Measurements from ENCODE around the gene KRTAP22-1. TPM values are rescaled to one million over a fixed set of nuclear protein-coding genes. Genes with fewer than 3 reads are reported as not detected.

The KRTAP22-1 gene
- total RNA-seq, 2 donors from 2014 or later, result not detected

- intact Hi-C loops (cut with DNase I), result no loop called here
- ATAC-seq, result no peak
- DNase-seq, result no peak
Observed at GRCh38 chr21:30620522-30620921, 19.6 kb downstream of the KRTAP22-1 start, which contains the start of gene KRTAP20-4. TSS of gene KRTAP20-4 (plus strand) at chr21:30620627.

- ATAC-seq (peak in 1 of 2 donors; percentile 58), DNase-seq (no peak)
- intact Hi-C loops (cut with DNase I), result no loop called here
Observed at GRCh38 chr21:30623362-30623761, 22.5 kb downstream of the KRTAP22-1 start.

- DNase-seq (no peak), ATAC-seq (no peak)
- intact Hi-C loops (cut with DNase I), result no loop called here
Observed at GRCh38 chr21:30625449-30626165, 24.7 kb downstream of the KRTAP22-1 start.

DNA sequence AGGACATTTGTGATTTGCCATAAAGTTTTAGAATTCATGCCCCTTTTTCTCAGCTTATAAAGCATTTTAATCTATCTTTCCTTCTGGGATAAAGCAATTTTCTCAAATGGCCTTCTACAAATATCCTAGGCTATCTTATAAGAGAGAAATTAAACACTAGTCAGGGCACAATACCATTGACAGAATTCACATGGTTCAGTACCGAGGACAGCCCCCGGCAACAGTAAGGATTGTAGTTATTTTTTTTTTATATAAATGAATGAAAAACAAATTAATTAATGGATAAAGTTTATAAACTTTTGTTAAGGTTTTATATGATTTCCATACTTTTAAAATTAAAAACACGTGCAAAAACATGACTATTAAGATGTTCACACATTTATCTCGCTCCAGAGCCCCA, 27.2 kb downstream of the KRTAP22-1 start:
- intact Hi-C loops (cut with DNase I), result no loop called here
- ATAC-seq (no peak), DNase-seq (no peak)

DNA sequence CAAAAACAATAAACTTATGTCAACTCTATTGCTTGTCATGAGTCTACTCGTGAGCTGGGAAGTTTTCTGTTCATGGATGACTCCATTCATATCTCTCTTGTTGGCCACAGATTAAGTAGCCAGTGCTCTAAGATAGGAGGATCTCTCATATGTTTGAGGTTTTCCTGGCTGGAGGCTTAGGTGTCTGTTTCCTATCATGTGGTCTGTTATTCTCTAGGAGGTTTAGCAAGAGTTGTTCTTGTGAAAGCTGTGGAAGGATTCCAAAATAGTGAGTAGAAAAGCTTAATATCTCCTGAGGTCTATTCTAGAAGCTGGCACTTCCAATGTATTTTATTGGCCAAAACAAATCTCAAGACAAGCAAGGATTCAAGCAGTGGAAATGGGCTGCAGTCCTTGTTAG, 28.3 kb downstream of the KRTAP22-1 start:
- intact Hi-C loops (cut with DNase I), result no loop called here
- ATAC-seq, result peak in 1 of 2 donors; percentile 81
- DNase-seq, result no peak

- ATAC-seq, result no peak
- DNase-seq, result no peak
- intact Hi-C loops (cut with DNase I), result no loop called here
Observed at GRCh38 chr21:30634906-30635305, 34.0 kb downstream of the KRTAP22-1 start, which contains the start of gene KRTAP20-2. TSS of gene KRTAP20-2 (plus strand) at chr21:30635206. CDS start at chr21:30635264, 58 bp downstream.

DNA sequence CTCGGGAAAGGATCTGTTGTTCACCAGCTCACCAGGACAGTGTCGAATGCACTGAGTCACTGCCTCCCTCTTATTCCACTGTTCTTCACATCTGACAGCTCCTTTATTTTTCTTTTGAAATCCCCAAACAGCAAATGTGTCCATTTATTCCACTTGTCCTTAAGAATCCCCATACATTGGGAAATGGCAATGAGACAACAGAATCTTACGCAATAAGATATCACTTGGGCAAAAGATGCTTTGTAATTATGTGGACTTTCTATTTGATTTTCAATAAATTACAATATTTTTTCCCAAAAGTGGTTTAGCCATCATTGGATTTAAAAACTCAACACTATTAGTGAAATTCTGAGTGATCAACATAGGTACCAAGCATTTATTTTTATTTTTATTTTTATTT, 37.8 kb downstream of the KRTAP22-1 start:
- DNase-seq, result no peak
- intact Hi-C loops (cut with DNase I), result no loop called here
- ATAC-seq, result no peak

GRCh38 chr21:30642564-30642963, 41.7 kb downstream of the KRTAP22-1 start, which contains the start of gene KRTAP20-3:
TSS of gene KRTAP20-3 (plus strand) at chr21:30642864.
- ATAC-seq (no peak), DNase-seq (no peak)
- intact Hi-C loops (cut with DNase I), result no loop called here

DNA sequence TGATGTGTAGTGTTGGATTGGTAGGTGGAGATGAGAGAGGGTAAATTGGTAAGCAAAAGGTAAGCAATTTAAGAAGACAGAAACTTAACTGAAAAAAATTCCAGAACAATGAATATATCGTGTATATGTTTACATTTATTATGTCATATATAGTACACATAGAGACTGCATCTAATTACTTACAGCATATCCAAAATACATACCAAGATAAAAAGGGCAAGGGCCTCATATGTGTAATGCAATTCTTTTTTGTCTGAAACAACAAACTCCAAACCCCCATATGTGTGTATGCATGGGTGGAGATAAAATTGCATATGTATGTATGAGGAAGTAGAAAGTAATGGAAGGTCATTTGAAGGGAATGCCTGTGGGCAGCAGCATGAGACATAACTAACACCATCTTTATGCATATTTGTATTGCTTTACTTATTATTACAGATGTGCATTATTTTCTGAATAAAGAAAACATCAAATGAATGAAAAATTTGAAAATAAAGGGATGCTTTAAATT, 46.1 kb downstream of the KRTAP22-1 start:
- no peak for ATAC-seq
- no peak for DNase-seq
- intact Hi-C loops (cut with DNase I), result no loop called here

Other genes with a start within 250 kb of the KRTAP22-1 start
- not detected for gene KRTAP13-2, start 228.8 kb upstream of the KRTAP22-1 start, total RNA-seq
- gene KRTAP13-1, start 205.1 kb upstream of the KRTAP22-1 start, total RNA-seq, result not detected
- gene KRTAP13-3, start 175.2 kb upstream of the KRTAP22-1 start, total RNA-seq, result not detected
- gene KRTAP13-4, start 170.9 kb upstream of the KRTAP22-1 start, total RNA-seq, result not detected
- not detected for gene KRTAP15-1, start 160.8 kb upstream of the KRTAP22-1 start, total RNA-seq
- not detected for gene KRTAP19-1, start 120.7 kb upstream of the KRTAP22-1 start, total RNA-seq
- gene KRTAP19-2, start 113.7 kb upstream of the KRTAP22-1 start, total RNA-seq, result not detected
- gene KRTAP19-3, start 109.1 kb upstream of the KRTAP22-1 start, total RNA-seq, result not detected
- gene KRTAP19-4, start 103.9 kb upstream of the KRTAP22-1 start, total RNA-seq, result not detected
- not detected for gene KRTAP19-5, start 98.9 kb upstream of the KRTAP22-1 start, total RNA-seq
- not detected for gene KRTAP19-6, start 59.2 kb upstream of the KRTAP22-1 start, total RNA-seq
- gene KRTAP19-7, start 39.8 kb upstream of the KRTAP22-1 start, total RNA-seq, result not detected
- gene KRTAP22-2, start 10.7 kb upstream of the KRTAP22-1 start, total RNA-seq, result not detected
- gene KRTAP6-3, start 8.6 kb upstream of the KRTAP22-1 start, total RNA-seq, result not detected
- gene KRTAP6-2, start 2.2 kb upstream of the KRTAP22-1 start, total RNA-seq, result not detected
- gene KRTAP6-1, start 12.8 kb downstream of the KRTAP22-1 start, total RNA-seq, result not detected
- not detected for gene KRTAP20-1, start 15.3 kb downstream of the KRTAP22-1 start, total RNA-seq
- not detected for gene KRTAP20-4, start 19.5 kb downstream of the KRTAP22-1 start, total RNA-seq
- gene KRTAP20-2, start 34.1 kb downstream of the KRTAP22-1 start, total RNA-seq, result not detected
- gene KRTAP20-3, start 41.8 kb downstream of the KRTAP22-1 start, total RNA-seq, result not detected
- not detected for gene KRTAP21-3, start 117.7 kb downstream of the KRTAP22-1 start, total RNA-seq
- not detected for gene KRTAP21-2, start 146.2 kb downstream of the KRTAP22-1 start, total RNA-seq
- not detected for gene KRTAP21-1, start 154.3 kb downstream of the KRTAP22-1 start, total RNA-seq
- gene KRTAP8-1, start 212.2 kb downstream of the KRTAP22-1 start, total RNA-seq, result not detected
- not detected for gene KRTAP7-1, start 228.7 kb downstream of the KRTAP22-1 start, total RNA-seq

Measured in left cardiac atrium (tissue), 4 donors.